HUES6 (cell line): Measurements from ENCODE around the gene USP54.

ENCODE experiments used
- H3K27ac ChIP-seq: 2 replicates; pipeline ENCODE4 v1.7.0; 2013; ENCODE audit warnings: low read depth, mild to moderate bottlenecking, low read length, inconsistent platforms
- H3K27me3 ChIP-seq: 2 replicates; pipeline ENCODE4 v1.6.1; 2013; ENCODE audit warnings: low read length; ENCODE audit not compliant: control insufficient read depth, insufficient read depth
- H3K36me3 ChIP-seq: 2 replicates; pipeline ENCODE4 v1.6.1; 2013; ENCODE audit warnings: low read length; ENCODE audit not compliant: control insufficient read depth, insufficient read depth
- H3K4me1 ChIP-seq: 2 replicates; pipeline ENCODE4 v1.6.1; 2013; ENCODE audit warnings: low read length; ENCODE audit not compliant: control insufficient read depth, insufficient read depth
- H3K4me3 ChIP-seq: 2 replicates; pipeline ENCODE4 v1.5.1; 2013; ENCODE audit warnings: low read depth, low read length
- H3K9ac ChIP-seq: one replicate; pipeline ENCODE4 v1.6.1; 2013; ENCODE audit warnings: mild to moderate bottlenecking, low read length
- H3K9me3 ChIP-seq: 2 replicates; pipeline ENCODE4 v1.6.1; 2013; ENCODE audit warnings: low read depth, low read length; ENCODE audit not compliant: control insufficient read depth, insufficient read depth

USP54 gene

GRCh38 chr10:73465978-73466726 is 125.0 kb downstream of the USP54 start:
- H3K27ac ChIP-seq, result no peak overlapping the region
- no peaks in the 10 kb centered on the region for H3K4me1 ChIP-seq
- no peak overlapping the region for H3K4me3 ChIP-seq
- H3K9me3 ChIP-seq, result no peaks in the 10 kb centered on the region
- no peaks in the 10 kb centered on the region for H3K27me3 ChIP-seq
- peaks cover 59% of the 10 kb centered on the region for H3K36me3 ChIP-seq
- no peak overlapping the region for H3K9ac ChIP-seq

GRCh38 chr10:73460897-73461296 is 130.2 kb downstream of the USP54 start:
- Histone ChIP-seq H3K27me3 (no peaks in the 10 kb centered on the region), H3K4me3 (no peak overlapping the region), H3K9ac (no peak overlapping the region), H3K27ac (no peak overlapping the region), H3K4me1 (no peaks in the 10 kb centered on the region), H3K9me3 (no peaks in the 10 kb centered on the region), H3K36me3 (peaks cover 12% of the 10 kb centered on the region)

GRCh38 chr10:73459683-73460314 is 131.3 kb downstream of the USP54 start:
- Histone ChIP-seq H3K4me3 (no peak overlapping the region), H3K9ac (no peak overlapping the region), H3K4me1 (no peaks in the 10 kb centered on the region), H3K27me3 (no peaks in the 10 kb centered on the region), H3K27ac (no peak overlapping the region), H3K9me3 (no peaks in the 10 kb centered on the region), H3K36me3 (peaks cover 5% of the 10 kb centered on the region)

- Histone ChIP-seq H3K4me3 (no peak overlapping the region), H3K9ac (no peak overlapping the region), H3K27ac (no peak overlapping the region), H3K9me3 (no peaks in the 10 kb centered on the region), H3K36me3 (peaks cover 10% of the 10 kb centered on the region), H3K27me3 (no peaks in the 10 kb centered on the region), H3K4me1 (no peaks in the 10 kb centered on the region)
These were observed 134.8 kb downstream of the USP54 start for GRCh38 chr10:73456187-73456890.

- H3K27me3 ChIP-seq, result no peaks in the 10 kb centered on the region
- H3K36me3 ChIP-seq, result peaks cover 23% of the 10 kb centered on the region
- H3K27ac ChIP-seq, result no peak overlapping the region
- no peak overlapping the region for H3K9ac ChIP-seq
- H3K4me3 ChIP-seq, result no peak overlapping the region
- H3K4me1 ChIP-seq, result no peaks in the 10 kb centered on the region
- no peaks in the 10 kb centered on the region for H3K9me3 ChIP-seq
These were observed 142.0 kb downstream of the USP54 start for GRCh38 chr10:73449113-73449512.

- no peaks in the 10 kb centered on the region for H3K9me3 ChIP-seq
- H3K9ac ChIP-seq, result no peak overlapping the region
- H3K27me3 ChIP-seq, result no peaks in the 10 kb centered on the region
- no peaks in the 10 kb centered on the region for H3K4me1 ChIP-seq
- no peak overlapping the region for H3K4me3 ChIP-seq
- peaks cover 22% of the 10 kb centered on the region for H3K36me3 ChIP-seq
- H3K27ac ChIP-seq, result no peak overlapping the region
These were observed 142.8 kb downstream of the USP54 start for GRCh38 chr10:73448384-73448783.
